HepG2 (cell line): ENCODE data around the gene TCFL5. TPM values are rescaled to one million over a fixed set of nuclear protein-coding genes. Genes with fewer than 3 reads are reported as not detected.

Experiments
- ESRRA ChIP-seq: sonication (generic); formaldehyde crosslinking; IDR thresholded peaks from 2 replicates; pipeline ENCODE4 v1.5.1; 2020; ENCODE audit warnings: mild to moderate bottlenecking, low read depth, missing genetic modification reagents
- HNRNPH1 ChIP-seq: fragments of 200-400 bp; formaldehyde crosslinking; optimal IDR thresholded peaks from 2 replicates; pipeline ENCODE3; 2017; ENCODE audit warnings: mild to moderate bottlenecking, low read depth, low read length
- IRF2 ChIP-seq: IDR thresholded peaks from 2 replicates; pipeline ENCODE4 v1.6.1; 2018; ENCODE audit warnings: missing genetic modification reagents, missing compliant biosample characterization
- KLF12 ChIP-seq: sonication (generic); formaldehyde crosslinking; IDR thresholded peaks from 2 replicates; pipeline ENCODE4 v1.4.0; 2020; ENCODE audit warnings: missing genetic modification reagents, borderline replicate concordance
- MED8 ChIP-seq: sonication (generic); formaldehyde crosslinking; IDR thresholded peaks from 2 replicates; pipeline ENCODE4 v1.8.1; 2023; ENCODE audit warnings: mild to moderate bottlenecking, missing genetic modification reagents; ENCODE audit not compliant: insufficient replicate concordance
- MXI1 ChIP-seq: IDR thresholded peaks from 3 replicates; pipeline ENCODE4 v1.6.1; 2012; ENCODE audit warnings: low read depth, low read length, inconsistent platforms, borderline replicate concordance
- NR2F6 ChIP-seq, 2 experiments: IDR thresholded peaks; 2 replicates each; pipeline ENCODE4 v1.6.1; 2016; ENCODE audit warnings: antibody characterized with exemption in 1 of 2, mild to moderate bottlenecking in 1 of 2
- RERE ChIP-seq: IDR thresholded peaks from 2 replicates; pipeline ENCODE4 v1.6.1; 2016; ENCODE audit warnings: low read depth, missing genetic modification reagents, missing compliant biosample characterization
- RFXANK ChIP-seq: IDR thresholded peaks from 2 replicates; pipeline ENCODE4 v1.6.1; 2016
- SOX6 ChIP-seq, 2 experiments: fragments of 450-650 bp in 1 of 2; sonication (generic) in 1 of 2; formaldehyde crosslinking in 1 of 2; IDR thresholded peaks; 2 replicates each; pipeline versions ENCODE4 v1.4.0 to v1.6.1; 2017 to 2020; ENCODE audit warnings: antibody characterized with exemption in 1 of 2, mild to moderate bottlenecking in 1 of 2, missing genetic modification reagents in 1 of 2
- SP4 ChIP-seq: sonication (generic); formaldehyde crosslinking; IDR thresholded peaks from 2 replicates; pipeline ENCODE4 v1.8.1; 2023; ENCODE audit warnings: mild to moderate bottlenecking, missing genetic modification reagents
- STAG1 ChIP-seq: sonication (generic); formaldehyde crosslinking; IDR thresholded peaks from 2 replicates; pipeline ENCODE4 v1.4.0; 2020; ENCODE audit warnings: missing genetic modification reagents
- TAF15 ChIP-seq: fragments of 200-400 bp; formaldehyde crosslinking; IDR thresholded peaks from one replicate; pipeline ENCODE4 v1.6.1; 2018; ENCODE audit warnings: mild to moderate bottlenecking, low read depth, low read length; ENCODE audit not compliant: poor library complexity, severe bottlenecking
- TCF12 ChIP-seq, 2 experiments: fragments of 450-650 bp in 1 of 2; sonication (generic) in 1 of 2; formaldehyde crosslinking in 1 of 2; IDR thresholded peaks; 2 replicates each; pipeline versions ENCODE4 v1.6.1 to v1.8.0; 2017 to 2022; ENCODE audit warnings: antibody characterized with exemption in 1 of 2, mild to moderate bottlenecking in 1 of 2, missing genetic modification reagents in 1 of 2, moderate library complexity in 1 of 2
- ZBTB43 ChIP-seq: sonication (generic); formaldehyde crosslinking; conservative IDR thresholded peaks from 2 replicates; pipeline ENCODE4 v1.4.0; 2020; ENCODE audit warnings: missing genetic modification reagents
- ZFYVE20 ChIP-seq: sonication (generic); formaldehyde crosslinking; IDR thresholded peaks from 2 replicates; pipeline ENCODE4 v1.8.0; 2023; ENCODE audit warnings: low read depth, mild to moderate bottlenecking, moderate library complexity, missing genetic modification reagents, borderline replicate concordance
- ZNF260 ChIP-seq: sonication (generic); formaldehyde crosslinking; IDR thresholded peaks from 2 replicates; pipeline ENCODE4 v1.4.0; 2020; ENCODE audit warnings: missing genetic modification reagents, low read depth, mild to moderate bottlenecking, borderline replicate concordance
- ZNF296 ChIP-seq: sonication (generic); formaldehyde crosslinking; conservative IDR thresholded peaks from 2 replicates; pipeline ENCODE4 v1.5.0; 2020; ENCODE audit warnings: mild to moderate bottlenecking, missing genetic modification reagents
- ZNF317 ChIP-seq: sonication (generic); formaldehyde crosslinking; IDR thresholded peaks from 2 replicates; pipeline ENCODE4 v1.5.0; 2020; ENCODE audit warnings: mild to moderate bottlenecking, missing genetic modification reagents
- ZNF580 ChIP-seq: IDR thresholded peaks from 2 replicates; pipeline ENCODE4 v1.6.1; 2016; ENCODE audit warnings: low read depth, borderline replicate concordance
- ZNF776 ChIP-seq: sonication (generic); formaldehyde crosslinking; IDR thresholded peaks from 2 replicates; pipeline ENCODE4 v1.4.0; 2020; ENCODE audit warnings: mild to moderate bottlenecking, missing genetic modification reagents
- polyA plus RNA-seq, 8 experiments: library from polyadenylated mRNA; depleted of rRNA in 3 of 8; stranded (reverse) in 7 of 8; unstranded in 1 of 8; fragments of >200 nt; fragmentation: Illumina TruSeq in 4 of 8; extraction: Trizol in 4 of 8; gene quantifications; 2 replicates each; pipeline versions ENCODE4 v1.2.1 to v1.2.3, GENCODE V29; 2011 to 2016; ENCODE audit warnings: low read depth in 4 of 8, missing spikeins in 1 of 8, mixed read lengths in 1 of 8; ENCODE audit not compliant: insufficient read depth in 1 of 8
- total RNA-seq, 5 experiments: library from RNA; depleted of rRNA; stranded (reverse); fragments of >200 nt; fragmentation: Illumina TruSeq; extraction: Trizol; gene quantifications; 2 replicates each; pipeline ENCODE4 v1.2.3, GENCODE V29; 2016; ENCODE audit warnings: low read depth in 1 of 5

The TCFL5 gene
- total and polyA plus RNA-seq, 2 of the 13 experiments (the other 11 are each of a cell fraction or from before 2014, with no cell fraction given) = 14.8 to 20.0 TPM

DNA sequence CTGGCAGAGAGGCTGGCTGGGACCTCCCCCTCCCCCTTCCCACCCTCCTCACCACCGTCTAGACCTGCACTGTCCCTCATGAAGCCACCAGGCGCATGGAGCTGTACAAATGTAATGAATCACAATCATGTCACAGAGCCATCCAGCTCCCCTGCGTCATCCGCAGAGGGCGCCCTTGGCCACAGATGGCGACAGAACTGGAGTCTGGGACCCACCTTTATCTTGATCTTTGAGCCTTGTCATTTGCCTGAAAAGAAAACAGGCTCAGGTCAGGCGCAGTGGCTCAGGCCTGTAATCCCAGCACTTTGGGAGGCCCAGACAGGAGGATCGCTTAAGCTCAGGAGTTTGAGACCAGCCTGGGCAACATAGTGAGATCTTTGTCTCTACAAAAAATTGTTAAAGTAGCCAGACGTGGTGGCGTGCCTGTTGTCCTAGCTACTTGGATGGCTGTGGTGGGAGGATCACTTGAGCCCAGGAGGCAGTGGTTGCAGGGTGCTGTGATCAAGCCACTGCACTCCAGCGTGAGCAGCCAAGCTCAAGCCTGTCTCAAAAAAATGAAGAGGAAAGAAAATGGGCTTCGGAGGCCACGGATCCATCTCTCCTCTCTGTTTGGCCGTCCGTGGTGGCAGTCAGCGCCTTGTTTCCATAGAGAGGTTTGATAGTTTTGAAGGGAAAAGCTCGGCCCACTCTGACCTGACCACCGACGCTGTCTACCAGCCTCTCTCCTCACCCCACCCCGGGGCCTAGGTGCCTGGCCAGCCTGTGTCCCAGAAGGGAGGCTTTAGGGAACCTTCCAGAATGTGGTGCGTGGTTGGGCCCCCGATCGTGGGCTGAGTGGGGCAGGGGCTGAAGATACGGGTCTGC is 38.6 kb downstream of the TCFL5 start (continued):
- 0 out of 2 replicates have a peak, but pooled peaks have one; percentile 34 for TF ChIP-seq RERE (CRISPR knock-in tag)
- TF ChIP-seq ZNF260 (CRISPR knock-in tag) = no peak
- TF ChIP-seq RFXANK (CRISPR knock-in tag) = peak; percentile 72; the same call in 1 of the 2 replicates
- TF ChIP-seq ZNF776 (CRISPR knock-in tag) = peak; percentile 43; the same call in 1 of the 2 replicates
- TF ChIP-seq TCF12 (IDR thresholded peaks at IDR 0.05) = no peak
- peak; percentile 91; the same call in 1 of the 2 replicates for TF ChIP-seq TCF12 (CRISPR knock-in tag; IDR thresholded peaks at IDR 0.05)
- TF ChIP-seq ZNF296 = no peak
- TF ChIP-seq HNRNPH1 = no peak
- peak; percentile 97 for TF ChIP-seq ZNF580 (CRISPR knock-in tag)
- peak; percentile 98 for TF ChIP-seq STAG1
- peak; percentile 38; the same call in 1 of the 2 replicates for TF ChIP-seq NR2F6 (IDR thresholded peaks at IDR 0.05)
- peak; percentile 88 for TF ChIP-seq NR2F6 (CRISPR knock-in tag; IDR thresholded peaks at IDR 0.05)
- TF ChIP-seq SOX6 (IDR thresholded peaks at IDR 0.05) = no peak
- TF ChIP-seq SOX6 (CRISPR knock-in tag; IDR thresholded peaks at IDR 0.05) = peak; percentile 68; the same call in 1 of the 2 replicates
- peak; percentile 63 for TF ChIP-seq ZBTB43 (CRISPR knock-in tag)
- no peak for TF ChIP-seq MED8 (CRISPR knock-in tag)
- TF ChIP-seq SP4 = peak; percentile 73; the same call in 1 of the 2 replicates
- TF ChIP-seq MXI1 = peak; percentile 78; the same call in 1 of the 3 replicates
- no peak for TF ChIP-seq TAF15
- no peak; the same call in 1 of the 2 replicates for TF ChIP-seq ZFYVE20 (CRISPR knock-in tag)
- peak; percentile 33 for TF ChIP-seq KLF12 (CRISPR knock-in tag)
- peak; percentile 79; the same call in 1 of the 2 replicates for TF ChIP-seq ESRRA
- peak; percentile 76; the same call in 1 of the 2 replicates for TF ChIP-seq ZNF317 (CRISPR knock-in tag)
- peak; percentile 98 for TF ChIP-seq IRF2
